Measurements from ENCODE around the gene NUP62. TPM values are rescaled to one million over a fixed set of nuclear protein-coding genes. Genes with fewer than 3 reads are reported as not detected.
A peak's percentile ranks its signal among the peaks of the same experiment; 100 is the strongest.

NUP62 gene
- total RNA-seq, 1 experiment from 2014 or later: 54.6 TPM

- peaks cover 22% of the 10 kb centered on the region for H3K4me1 ChIP-seq (ENCODE audit: control insufficient read depth, insufficient read depth, low read length)
- BruUV-seq (replicated peaks): no TSS peak
- ChIA-PET CTCF (no interaction called here), POLR2A (no interaction called here)
- intact Hi-C loops (cut with micrococcal nuclease; ENCODE audit: unreplicated experiment): no loop called here
- peak overlapping the region; percentile 39 to 46 for H3K4me3 ChIP-seq (ENCODE audit: low read depth in 2 of 2, low read length in 2 of 2)
- TF ChIP-seq SIN3A (IDR thresholded peaks at IDR 0.05; ENCODE audit: borderline replicate concordance, insufficient read depth, low read depth, low read length) (no peak), POLR2AphosphoS5 (IDR thresholded peaks at IDR 0.05; ENCODE audit: low read depth, low read length) (no peak), CTCF (IDR thresholded peaks at IDR 0.05) (no peak), REST (IDR thresholded peaks at IDR 0.05; ENCODE audit: insufficient read depth in 1 of 2, low read depth in 2 of 2, low read length in 1 of 2) (no peak), TCF7L2 (IDR thresholded peaks at IDR 0.05; ENCODE audit: low read depth, low read length) (no peak)
- in situ Hi-C loops (cut with HindIII; ENCODE audit: low pct_unique_long_range_greater_than_20kb, low sequenced_read_pairs): no loop called here
- ATAC-seq (no peak), DNase-seq (ENCODE audit: low read depth, low spot score) (no peak)
- H3K27ac ChIP-seq (ENCODE audit: low read length): peak overlapping the region; percentile 82
- no peaks in the 10 kb centered on the region for H3K9me3 ChIP-seq (ENCODE audit: control insufficient read depth, insufficient read depth, low read depth, low read length)
- no peaks in the 10 kb centered on the region for H3K27me3 ChIP-seq (ENCODE audit: control insufficient read depth, insufficient read depth, low read length)
- peaks cover 1% of the 10 kb centered on the region; the same call in 1 of the 2 replicates for H3K36me3 ChIP-seq (ENCODE audit: control insufficient read depth, insufficient read depth, low read length)
These were observed 58.9 kb downstream of the NUP62 start for GRCh38 chr19:49870309-49870901.

- H3K27ac ChIP-seq (ENCODE audit: low read length): peak overlapping the region; percentile 82
- intact Hi-C loops (cut with micrococcal nuclease; ENCODE audit: unreplicated experiment) (no loop called here), in situ Hi-C loops (cut with HindIII; ENCODE audit: low pct_unique_long_range_greater_than_20kb, low sequenced_read_pairs) (no loop called here)
- ChIA-PET CTCF (interaction anchor here (0.5 kb wide), 1 partner anchor 342 kb away, joined by 3 read pairs; the partner anchor contains the start of gene RCN3), POLR2A (interaction anchor here (0.6 to 0.9 kb wide), 2 partner anchors 60 to 742 kb away, joined by 3 to 5 read pairs; partner anchors contain the start of gene NUP62)
- peaks cover 20% of the 10 kb centered on the region for H3K4me1 ChIP-seq (ENCODE audit: control insufficient read depth, insufficient read depth, low read length)
- ATAC-seq (peak; percentile 80), DNase-seq (ENCODE audit: low read depth, low spot score) (peak; percentile 97)
- peak; percentile 85; the same call in 1 of the 2 replicates for TF ChIP-seq POLR2AphosphoS5 (IDR thresholded peaks at IDR 0.05; ENCODE audit: low read depth, low read length)
- TF ChIP-seq REST (IDR thresholded peaks at IDR 0.05; ENCODE audit: insufficient read depth in 1 of 2, low read depth in 2 of 2, low read length in 1 of 2): no peak
- TF ChIP-seq CTCF (IDR thresholded peaks at IDR 0.05): no peak
- TF ChIP-seq SIN3A (IDR thresholded peaks at IDR 0.05; ENCODE audit: borderline replicate concordance, insufficient read depth, low read depth, low read length): no peak
- peak; percentile 90 for TF ChIP-seq TCF7L2 (IDR thresholded peaks at IDR 0.05; ENCODE audit: low read depth, low read length)
- no peaks in the 10 kb centered on the region for H3K9me3 ChIP-seq (ENCODE audit: control insufficient read depth, insufficient read depth, low read depth, low read length)
- no TSS peak for BruUV-seq (replicated peaks)
- no peaks in the 10 kb centered on the region for H3K27me3 ChIP-seq (ENCODE audit: control insufficient read depth, insufficient read depth, low read length)
- peak overlapping the region; percentile 39 to 55 for H3K4me3 ChIP-seq (ENCODE audit: low read depth in 2 of 2, low read length in 2 of 2)
- no peaks in the 10 kb centered on the region for H3K36me3 ChIP-seq (ENCODE audit: control insufficient read depth, insufficient read depth, low read length)
These were observed 59.6 kb downstream of the NUP62 start for GRCh38 chr19:49869484-49870308.

Data from Panc1 (cell line).